HepG2 (cell line): ENCODE data around the gene CCL24. TPM values are rescaled to one million over a fixed set of nuclear protein-coding genes. Genes with fewer than 3 reads are reported as not detected.
A peak's percentile ranks its signal among the peaks of the same experiment; 100 is the strongest.

Experiments used
- ATAC-seq: fragments of 200-7000 bp; cut with Tn5 transposase; 3 replicates; pipeline ENCODE4 v1.9.1; 2020; ENCODE audit warnings: mild to moderate bottlenecking, moderate library complexity
- BruUV-seq: library from RNA; stranded (reverse); fragments of 400-500 nt; replicated peaks from 2 replicates; lab custom pipeline; 2021; lab: Mats Ljungman, UMichigan
- CTCF ChIA-PET: fragments of 300-600 bp; formaldehyde crosslinking; extraction: SDS; loops from one replicate; lab custom pipeline; 2021; ENCODE audit warnings: low total read pairs, inconsistent platforms, low intra/inter-chr PET ratio; lab: Yijun Ruan, JAX
- POLR2A ChIA-PET: fragments of 350-600 bp; sonication (Branson Sonifier 250); formaldehyde crosslinking; loops from one replicate; lab custom pipeline; 2020; ENCODE audit warnings: antibody characterized with exemption, inconsistent platforms; lab: Yijun Ruan, JAX
- DNase-seq: peaks from one replicate; pipeline ENCODE4 v3.0.0-alpha.2; 2015; ENCODE audit warnings: low spot score
- FAIRE-seq: peaks from 3 replicates; lab custom pipeline; 2011; peaks lifted over from hg19 to GRCh38; lab: Jason Lieb, UNC
- H2AFZ ChIP-seq: one replicate; pipeline ENCODE4 v1.6.1; 2011; ENCODE audit warnings: low read length, inconsistent platforms
- H3K27ac ChIP-seq: fragments of 300-600 bp; 3 replicates; pipeline ENCODE4 v1.8.0; 2011; ENCODE audit warnings: mixed run types, mild to moderate bottlenecking, mixed read lengths, low read length, inconsistent platforms; ENCODE audit not compliant: insufficient read depth; ENCODE audit errors: extremely low read length
- H3K27me3 ChIP-seq, 2 experiments: fragments of 200-600 bp in 1 of 2; 2 replicates in 1 of 2; 3 replicates in 1 of 2; pipeline versions ENCODE4 v1.6.0 to v1.8.0; 2011; ENCODE audit warnings: low read length in 2 of 2, mild to moderate bottlenecking in 2 of 2, moderate library complexity in 2 of 2, inconsistent platforms in 1 of 2; ENCODE audit not compliant: insufficient read depth in 2 of 2, control insufficient read depth in 1 of 2
- H3K36me3 ChIP-seq, 2 experiments: fragments of 200-600 bp in 1 of 2; replicated peaks in 1 of 2; 2 replicates in 1 of 2; 3 replicates in 1 of 2; pipeline versions ENCODE4 v1.5.1 to v1.8.0; 2011; ENCODE audit warnings: low read length in 2 of 2, inconsistent platforms in 1 of 2; ENCODE audit not compliant: insufficient read depth in 2 of 2, control insufficient read depth in 1 of 2
- H3K4me1 ChIP-seq: 2 replicates; pipeline ENCODE4 v1.5.1; 2012; ENCODE audit warnings: low read length, inconsistent platforms; ENCODE audit not compliant: insufficient read depth
- H3K4me2 ChIP-seq: 2 replicates; pipeline ENCODE4 v1.6.0; 2011; ENCODE audit warnings: low read depth, low read length, inconsistent platforms
- H3K4me3 ChIP-seq, 3 experiments: fragments of 200-600 bp in 1 of 3; sonication (generic), shearing (Covaris generic) in 1 of 3; replicated peaks in 1 of 3; 2 replicates each; pipeline ENCODE4 v1.5.1; 2011 to 2016; ENCODE audit warnings: low read length in 3 of 3, inconsistent platforms in 2 of 3, low read depth in 2 of 3, mild to moderate bottlenecking in 2 of 3, control low read depth in 1 of 3, mixed read lengths in 1 of 3; ENCODE audit not compliant: insufficient read depth in 1 of 3
- H3K79me2 ChIP-seq: one replicate; pipeline ENCODE4 v1.6.1; 2011; ENCODE audit warnings: low read length, inconsistent platforms; ENCODE audit not compliant: insufficient read depth
- H3K9ac ChIP-seq: 2 replicates; pipeline ENCODE4 v1.6.0; 2011; ENCODE audit warnings: mild to moderate bottlenecking, low read depth, low read length, inconsistent platforms; ENCODE audit not compliant: insufficient read depth
- H3K9me3 ChIP-seq: 2 replicates; pipeline ENCODE4 v1.5.1; 2012; ENCODE audit warnings: mild to moderate bottlenecking, low read length
- H4K20me1 ChIP-seq: 2 replicates; pipeline ENCODE4 v1.6.0; 2011; ENCODE audit warnings: inconsistent platforms, mild to moderate bottlenecking, low read length, moderate library complexity; ENCODE audit not compliant: insufficient read depth
- CAMTA2 ChIP-seq: sonication (generic); formaldehyde crosslinking; IDR thresholded peaks from 2 replicates; pipeline ENCODE4 v1.4.0; 2020; ENCODE audit warnings: mild to moderate bottlenecking, missing genetic modification reagents, borderline replicate concordance
- CEBPG ChIP-seq: IDR thresholded peaks from 2 replicates; pipeline ENCODE4 v1.6.1; 2016
- ETV5 ChIP-seq: IDR thresholded peaks from 2 replicates; pipeline ENCODE4 v1.6.1; 2018; ENCODE audit warnings: missing biosample characterization, missing genetic modification reagents, inconsistent platforms, borderline replicate concordance
- FOXA3 ChIP-seq: IDR thresholded peaks from 2 replicates; pipeline ENCODE4 v1.6.1; 2016; ENCODE audit warnings: missing genetic modification reagents, missing compliant biosample characterization
- GATAD2A ChIP-seq: IDR thresholded peaks from 2 replicates; pipeline ENCODE4 v1.6.1; 2016
- KLF16 ChIP-seq, 2 experiments: sonication (generic) in 1 of 2; formaldehyde crosslinking in 1 of 2; IDR thresholded peaks; 2 replicates each; pipeline versions ENCODE4 v1.6.1 to v1.8.0; 2016 to 2023; ENCODE audit warnings: missing genetic modification reagents in 2 of 2, missing compliant biosample characterization in 1 of 2
- NFE2 ChIP-seq: sonication (generic); formaldehyde crosslinking; IDR thresholded peaks from 2 replicates; pipeline ENCODE4 v1.4.0; 2020; ENCODE audit warnings: missing genetic modification reagents
- POLR2A ChIP-seq, 2 experiments: IDR thresholded peaks; 2 replicates each; pipeline ENCODE4 v1.6.1; 2011; ENCODE audit warnings: low read depth in 2 of 2, low read length in 2 of 2, mild to moderate bottlenecking in 1 of 2, moderate library complexity in 1 of 2; ENCODE audit not compliant: insufficient read depth in 1 of 2
- SNAPC2 ChIP-seq: sonication (generic); formaldehyde crosslinking; IDR thresholded peaks from 2 replicates; pipeline ENCODE4 v1.8.1; 2022; ENCODE audit warnings: mild to moderate bottlenecking, missing genetic modification reagents
- SOX6 ChIP-seq, 2 experiments: fragments of 450-650 bp in 1 of 2; sonication (generic) in 1 of 2; formaldehyde crosslinking in 1 of 2; IDR thresholded peaks; 2 replicates each; pipeline versions ENCODE4 v1.4.0 to v1.6.1; 2017 to 2020; ENCODE audit warnings: antibody characterized with exemption in 1 of 2, mild to moderate bottlenecking in 1 of 2, missing genetic modification reagents in 1 of 2
- SRSF1 ChIP-seq: fragments of 200-400 bp; formaldehyde crosslinking; optimal IDR thresholded peaks from 2 replicates; pipeline ENCODE3; 2017; ENCODE audit warnings: mild to moderate bottlenecking, low read depth, low read length, moderate library complexity
- ZNF350 ChIP-seq: sonication (generic); formaldehyde crosslinking; IDR thresholded peaks from 2 replicates; pipeline ENCODE4 v1.4.0; 2020; ENCODE audit warnings: mild to moderate bottlenecking, low read depth, missing genetic modification reagents, borderline replicate concordance
- ZNF501 ChIP-seq: sonication (generic); formaldehyde crosslinking; IDR thresholded peaks from 2 replicates; pipeline ENCODE4 v1.5.1; 2020; ENCODE audit warnings: mild to moderate bottlenecking, moderate library complexity, missing genetic modification reagents
- ZNF572 ChIP-seq: sonication (generic); formaldehyde crosslinking; IDR thresholded peaks from 2 replicates; pipeline ENCODE4 v1.5.1; 2020; ENCODE audit warnings: mild to moderate bottlenecking, missing genetic modification reagents
- ZNF737 ChIP-seq: sonication (generic); formaldehyde crosslinking; IDR thresholded peaks from 2 replicates; pipeline ENCODE4 v1.5.0; 2020; ENCODE audit warnings: missing genetic modification reagents, mild to moderate bottlenecking, borderline replicate concordance
- WGBS: methylation state at CpG from one replicate; pipeline ENCODE4 v1.1.6; 2017; ENCODE audit warnings: low lambda C conversion rate; 5-methylcytosine and 5-hydroxymethylcytosine counted together
- in situ Hi-C: cut with HindIII; loops from 2 replicates; pipeline ENCODE4 v1.10.0; 2017; ENCODE audit warnings: low pct_unique_long_range_greater_than_20kb; ENCODE audit not compliant: extremely low pct_ligation_motif_present
- intact Hi-C: fragments of 100-400 bp; cut with micrococcal nuclease; formaldehyde crosslinking; loops from one replicate; pipeline ENCODE4 v1.10.0; 2022; ENCODE audit not compliant: unreplicated experiment
- polyA plus RNA-seq, 8 experiments: library from polyadenylated mRNA; depleted of rRNA in 3 of 8; stranded (reverse) in 7 of 8; unstranded in 1 of 8; fragments of >200 nt; fragmentation: Illumina TruSeq in 4 of 8; extraction: Trizol in 4 of 8; gene quantifications; 2 replicates each; pipeline versions ENCODE4 v1.2.1 to v1.2.3, GENCODE V29; 2011 to 2016; ENCODE audit warnings: low read depth in 4 of 8, missing spikeins in 1 of 8, mixed read lengths in 1 of 8; ENCODE audit not compliant: insufficient read depth in 1 of 8
- total RNA-seq, 5 experiments: library from RNA; depleted of rRNA; stranded (reverse); fragments of >200 nt; fragmentation: Illumina TruSeq; extraction: Trizol; gene quantifications; 2 replicates each; pipeline ENCODE4 v1.2.3, GENCODE V29; 2016; ENCODE audit warnings: low read depth in 1 of 5
- TF ChIP-seq, protein P1 (sequence below): conservative IDR thresholded peaks from 2 replicates; pipeline ENCODE4 v1.6.1; 2018; ENCODE audit warnings: missing genetic modification reagents
- TF ChIP-seq, protein P2 (sequence below): sonication (generic); formaldehyde crosslinking; IDR thresholded peaks from 2 replicates; pipeline ENCODE4 v1.5.1; 2020; ENCODE audit warnings: mild to moderate bottlenecking, missing genetic modification reagents, moderate library complexity
- TF ChIP-seq, protein P3 (sequence below): sonication (generic); formaldehyde crosslinking; IDR thresholded peaks from 2 replicates; pipeline ENCODE4 v1.4.0; 2020; ENCODE audit warnings: missing genetic modification reagents

CCL24 gene
- total and polyA plus RNA-seq, 2 of the 13 experiments (the other 11 are each of a cell fraction or from before 2014, with no cell fraction given), result not detected

DNA sequence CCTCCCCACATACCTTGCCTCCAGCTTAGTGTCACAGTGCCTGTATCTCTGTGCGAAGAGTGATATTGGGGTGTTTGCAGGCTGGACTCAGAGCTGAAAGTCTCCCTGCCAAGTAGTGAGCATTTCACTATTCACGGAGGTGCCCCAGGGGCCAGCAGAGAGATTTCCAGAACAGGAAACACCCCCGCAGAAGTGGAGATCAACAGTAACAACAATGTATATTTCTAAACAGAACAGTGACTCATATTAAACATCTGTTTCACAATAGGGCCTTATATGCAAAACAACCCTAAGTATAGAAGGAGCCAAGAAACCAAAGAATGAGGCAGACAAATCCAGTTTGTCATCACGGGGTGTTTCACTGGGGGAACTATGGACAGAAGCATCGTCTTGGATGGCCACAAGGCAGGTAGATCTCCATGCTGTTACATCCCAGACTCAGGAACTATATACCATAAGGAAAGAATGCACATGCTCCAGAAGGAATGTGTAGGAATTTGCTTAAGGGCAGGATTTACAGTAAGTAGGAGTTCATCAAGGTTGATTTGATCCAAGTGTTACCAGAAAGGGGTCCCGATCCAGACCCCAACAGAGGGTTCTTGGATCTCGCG lies 29.3 kb upstream of the CCL24 start:
- Histone ChIP-seq H2AFZ (no peak overlapping the region), H3K9ac (no peak overlapping the region), H3K79me2 (no peaks in the 10 kb centered on the region), H3K9me3 (no peaks in the 10 kb centered on the region), H3K4me1 (peaks cover 15% of the 10 kb centered on the region), H3K36me3 (no peaks in the 10 kb centered on the region), H3K27me3 (no peaks in the 10 kb centered on the region), H3K4me2 (peak overlapping the region; percentile 25; the same call in 1 of the 2 replicates), H3K4me3 (no peak overlapping the region), H3K27ac (no peak overlapping the region), H4K20me1 (no peaks in the 10 kb centered on the region)
- in situ Hi-C loops, result no loop called here
- intact Hi-C loops, result no loop called here
- peak; percentile 33 for DNase-seq
- no peak for FAIRE-seq
- BruUV-seq, result no TSS peak
- peak; percentile 66 for ATAC-seq
- WGBS, result 31% methylated on average over 8 of the region's 8 CpGs
- ChIA-PET CTCF (no interaction called here), POLR2A (no interaction called here)
- TF ChIP-seq, protein P1, sequence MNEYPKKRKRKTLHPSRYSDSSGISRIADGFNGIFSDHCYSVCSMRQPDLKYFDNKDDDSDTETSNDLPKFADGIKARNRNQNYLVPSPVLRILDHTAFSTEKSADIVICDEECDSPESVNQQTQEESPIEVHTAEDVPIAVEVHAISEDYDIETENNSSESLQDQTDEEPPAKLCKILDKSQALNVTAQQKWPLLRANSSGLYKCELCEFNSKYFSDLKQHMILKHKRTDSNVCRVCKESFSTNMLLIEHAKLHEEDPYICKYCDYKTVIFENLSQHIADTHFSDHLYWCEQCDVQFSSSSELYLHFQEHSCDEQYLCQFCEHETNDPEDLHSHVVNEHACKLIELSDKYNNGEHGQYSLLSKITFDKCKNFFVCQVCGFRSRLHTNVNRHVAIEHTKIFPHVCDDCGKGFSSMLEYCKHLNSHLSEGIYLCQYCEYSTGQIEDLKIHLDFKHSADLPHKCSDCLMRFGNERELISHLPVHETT, result no peak
- TF ChIP-seq CAMTA2 (no peak), GATAD2A (CRISPR knock-in tag) (0 out of 2 replicates have a peak, but pooled peaks have one; percentile 17), SNAPC2 (peak; percentile 87; the same call in 1 of the 2 replicates), SOX6 (IDR thresholded peaks at IDR 0.05) (no peak), SOX6 (CRISPR knock-in tag; IDR thresholded peaks at IDR 0.05) (peak; percentile 83), SRSF1 (no peak), FOXA3 (CRISPR knock-in tag) (peak; percentile 47; the same call in 1 of the 2 replicates), KLF16 (CRISPR knock-in tag; IDR thresholded peaks at IDR 0.05) (no peak; a peak in 1 of 4 replicates), ETV5 (CRISPR knock-in tag) (peak; percentile 45; the same call in 1 of the 2 replicates), ZNF350 (CRISPR knock-in tag) (no peak), ZNF572 (CRISPR knock-in tag) (no peak), ZNF737 (no peak), NFE2 (no peak), ZNF501 (CRISPR knock-in tag) (no peak), POLR2A (IDR thresholded peaks at IDR 0.05; ENCODE audit: insufficient read depth in 1 of 2, low read depth in 2 of 2, low read length in 2 of 2) (peak in 1 of 2 experiments; percentile 43; a peak in 1 of 4 replicates), CEBPG (peak; percentile 24; the same call in 1 of the 2 replicates)
- TF ChIP-seq, protein P2, sequence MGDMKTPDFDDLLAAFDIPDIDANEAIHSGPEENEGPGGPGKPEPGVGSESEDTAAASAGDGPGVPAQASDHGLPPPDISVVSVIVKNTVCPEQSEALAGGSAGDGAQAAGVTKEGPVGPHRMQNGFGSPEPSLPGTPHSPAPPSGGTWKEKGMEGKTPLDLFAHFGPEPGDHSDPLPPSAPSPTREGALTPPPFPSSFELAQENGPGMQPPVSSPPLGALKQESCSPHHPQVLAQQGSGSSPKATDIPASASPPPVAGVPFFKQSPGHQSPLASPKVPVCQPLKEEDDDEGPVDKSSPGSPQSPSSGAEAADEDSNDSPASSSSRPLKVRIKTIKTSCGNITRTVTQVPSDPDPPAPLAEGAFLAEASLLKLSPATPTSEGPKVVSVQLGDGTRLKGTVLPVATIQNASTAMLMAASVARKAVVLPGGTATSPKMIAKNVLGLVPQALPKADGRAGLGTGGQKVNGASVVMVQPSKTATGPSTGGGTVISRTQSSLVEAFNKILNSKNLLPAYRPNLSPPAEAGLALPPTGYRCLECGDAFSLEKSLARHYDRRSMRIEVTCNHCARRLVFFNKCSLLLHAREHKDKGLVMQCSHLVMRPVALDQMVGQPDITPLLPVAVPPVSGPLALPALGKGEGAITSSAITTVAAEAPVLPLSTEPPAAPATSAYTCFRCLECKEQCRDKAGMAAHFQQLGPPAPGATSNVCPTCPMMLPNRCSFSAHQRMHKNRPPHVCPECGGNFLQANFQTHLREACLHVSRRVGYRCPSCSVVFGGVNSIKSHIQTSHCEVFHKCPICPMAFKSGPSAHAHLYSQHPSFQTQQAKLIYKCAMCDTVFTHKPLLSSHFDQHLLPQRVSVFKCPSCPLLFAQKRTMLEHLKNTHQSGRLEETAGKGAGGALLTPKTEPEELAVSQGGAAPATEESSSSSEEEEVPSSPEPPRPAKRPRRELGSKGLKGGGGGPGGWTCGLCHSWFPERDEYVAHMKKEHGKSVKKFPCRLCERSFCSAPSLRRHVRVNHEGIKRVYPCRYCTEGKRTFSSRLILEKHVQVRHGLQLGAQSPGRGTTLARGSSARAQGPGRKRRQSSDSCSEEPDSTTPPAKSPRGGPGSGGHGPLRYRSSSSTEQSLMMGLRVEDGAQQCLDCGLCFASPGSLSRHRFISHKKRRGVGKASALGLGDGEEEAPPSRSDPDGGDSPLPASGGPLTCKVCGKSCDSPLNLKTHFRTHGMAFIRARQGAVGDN, result no peak
- TF ChIP-seq, protein P3, sequence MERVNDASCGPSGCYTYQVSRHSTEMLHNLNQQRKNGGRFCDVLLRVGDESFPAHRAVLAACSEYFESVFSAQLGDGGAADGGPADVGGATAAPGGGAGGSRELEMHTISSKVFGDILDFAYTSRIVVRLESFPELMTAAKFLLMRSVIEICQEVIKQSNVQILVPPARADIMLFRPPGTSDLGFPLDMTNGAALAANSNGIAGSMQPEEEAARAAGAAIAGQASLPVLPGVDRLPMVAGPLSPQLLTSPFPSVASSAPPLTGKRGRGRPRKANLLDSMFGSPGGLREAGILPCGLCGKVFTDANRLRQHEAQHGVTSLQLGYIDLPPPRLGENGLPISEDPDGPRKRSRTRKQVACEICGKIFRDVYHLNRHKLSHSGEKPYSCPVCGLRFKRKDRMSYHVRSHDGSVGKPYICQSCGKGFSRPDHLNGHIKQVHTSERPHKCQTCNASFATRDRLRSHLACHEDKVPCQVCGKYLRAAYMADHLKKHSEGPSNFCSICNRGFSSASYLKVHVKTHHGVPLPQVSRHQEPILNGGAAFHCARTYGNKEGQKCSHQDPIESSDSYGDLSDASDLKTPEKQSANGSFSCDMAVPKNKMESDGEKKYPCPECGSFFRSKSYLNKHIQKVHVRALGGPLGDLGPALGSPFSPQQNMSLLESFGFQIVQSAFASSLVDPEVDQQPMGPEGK (CRISPR knock-in tag), result 0 out of 2 replicates have a peak, but pooled peaks have one; percentile 11
